HG02678 (cell line): ENCODE measurements around the gene FAM78B.

Experiments
- ATAC-seq: cut with Tn5 transposase; IDR thresholded peaks from one replicate; pipeline ENCODE4 v1.9.1; 2021; ENCODE audit warnings: mild to moderate bottlenecking, moderate library complexity; ENCODE audit not compliant: unreplicated experiment

Gene FAM78B

DNA sequence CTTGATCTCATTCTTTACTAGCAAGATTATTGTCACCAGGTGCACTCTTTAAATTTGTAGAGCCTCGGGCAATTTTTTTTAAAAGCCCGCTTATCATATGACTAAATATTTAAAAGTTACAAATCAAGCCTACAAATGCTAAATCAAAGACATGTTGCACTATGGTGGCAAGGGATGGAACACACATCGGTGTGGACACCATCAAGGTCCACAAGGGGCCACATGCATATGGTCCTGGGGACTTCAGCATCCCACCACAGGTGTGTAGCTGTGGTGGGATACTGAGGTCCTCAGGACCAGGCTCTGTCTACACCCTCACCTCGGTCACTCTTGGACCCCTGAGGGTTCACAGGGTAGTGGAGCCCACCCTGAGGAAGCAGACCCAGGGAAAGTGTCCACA, 45.8 kb downstream of the FAM78B start:
- no peak for ATAC-seq

DNA sequence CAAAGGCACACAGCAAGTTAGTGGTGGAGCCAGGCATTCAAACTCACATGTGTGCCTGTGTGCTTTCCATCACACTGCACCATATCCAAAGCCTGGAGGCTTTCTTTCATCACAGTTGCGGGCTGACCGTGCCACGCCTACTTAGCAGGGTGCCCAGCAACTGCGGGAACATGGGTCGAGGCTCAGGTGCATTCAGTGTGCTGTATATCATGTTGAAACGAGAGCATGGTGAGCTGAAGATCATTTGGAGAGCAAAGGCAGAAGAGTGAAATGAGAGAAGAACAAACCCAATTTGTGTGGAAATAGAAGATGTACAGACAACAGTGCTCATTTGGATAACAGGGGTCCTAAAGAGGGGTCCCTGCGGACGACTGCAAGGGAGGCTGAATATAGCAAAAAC, 46.5 kb downstream of the FAM78B start:
- ATAC-seq, result no peak

DNA sequence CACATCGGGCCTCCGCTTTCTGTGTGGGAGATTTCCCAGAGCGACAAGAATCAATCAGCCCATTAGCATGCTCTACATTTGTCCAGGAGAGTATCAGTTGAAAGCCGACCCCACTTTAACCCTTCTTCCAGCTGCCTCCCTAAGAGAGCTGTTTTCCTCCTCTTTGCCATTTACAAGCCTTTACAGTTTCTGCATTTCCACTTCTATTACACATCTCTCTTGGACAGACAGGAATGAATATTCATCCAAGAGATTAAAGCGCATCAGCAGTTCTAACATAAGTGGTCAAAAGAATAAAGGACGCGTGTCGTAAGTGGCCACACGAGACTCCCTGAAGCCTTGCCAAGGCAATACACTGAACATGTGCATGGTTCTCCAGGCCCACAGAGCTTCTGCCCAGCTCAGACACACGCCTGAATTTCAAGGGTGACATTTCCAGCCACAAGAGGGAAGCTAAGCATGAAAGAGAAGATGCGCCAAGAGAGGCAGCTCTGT, 47.3 kb downstream of the FAM78B start:
- ATAC-seq, result no peak

GRCh38 chr1:166117776-166118175, 49.0 kb downstream of the FAM78B start:
- ATAC-seq, result no peak

- ATAC-seq, result no peak
Observed at GRCh38 chr1:166116026-166116425, 50.8 kb downstream of the FAM78B start.

DNA sequence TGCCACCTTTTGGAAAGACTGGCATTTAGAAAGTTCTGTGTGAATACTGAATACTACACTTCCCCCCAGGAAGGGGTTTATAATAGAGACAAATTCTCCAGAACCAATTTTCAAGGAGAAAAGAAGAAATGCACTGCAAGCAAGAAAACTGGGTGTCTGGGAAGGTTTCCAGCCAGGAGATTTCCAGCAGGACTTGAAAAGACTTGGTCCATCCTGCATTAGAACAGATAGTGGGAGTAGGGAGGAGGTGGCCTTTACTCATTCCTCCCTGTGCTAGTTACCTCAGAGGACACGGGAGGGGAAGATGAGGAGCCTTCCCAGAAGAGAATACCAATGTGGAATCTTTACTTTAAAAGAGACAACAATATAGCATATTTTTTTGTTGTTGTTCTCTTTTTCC, 52.4 kb downstream of the FAM78B start:
- no peak for ATAC-seq

- ATAC-seq, result no peak
Observed at GRCh38 chr1:166113630-166114029, 53.2 kb downstream of the FAM78B start.

- ATAC-seq, result no peak
Observed at GRCh38 chr1:166113031-166113430, 53.8 kb downstream of the FAM78B start.

DNA sequence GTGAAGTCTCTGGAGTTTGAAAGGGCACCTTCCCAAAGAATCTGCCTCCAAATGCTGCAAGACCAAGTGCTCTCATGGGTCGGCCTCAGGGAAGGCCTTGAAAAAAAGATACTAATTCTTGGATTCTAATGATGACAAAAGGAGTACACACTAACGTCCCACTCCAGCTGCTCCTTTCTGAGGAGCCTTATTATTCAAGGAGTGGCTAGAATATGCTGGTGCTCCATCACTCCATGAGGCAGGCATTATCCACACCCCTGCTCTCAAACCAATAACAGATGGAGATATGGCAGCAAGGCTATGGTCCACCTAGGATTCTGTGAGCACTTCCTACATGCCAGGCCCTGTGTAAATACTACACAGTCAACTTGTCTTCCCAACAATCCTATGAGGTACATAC, 54.4 kb downstream of the FAM78B start:
- ATAC-seq, result no peak

- ATAC-seq, result no peak
Observed at GRCh38 chr1:166111430-166111829, 55.4 kb downstream of the FAM78B start.

DNA sequence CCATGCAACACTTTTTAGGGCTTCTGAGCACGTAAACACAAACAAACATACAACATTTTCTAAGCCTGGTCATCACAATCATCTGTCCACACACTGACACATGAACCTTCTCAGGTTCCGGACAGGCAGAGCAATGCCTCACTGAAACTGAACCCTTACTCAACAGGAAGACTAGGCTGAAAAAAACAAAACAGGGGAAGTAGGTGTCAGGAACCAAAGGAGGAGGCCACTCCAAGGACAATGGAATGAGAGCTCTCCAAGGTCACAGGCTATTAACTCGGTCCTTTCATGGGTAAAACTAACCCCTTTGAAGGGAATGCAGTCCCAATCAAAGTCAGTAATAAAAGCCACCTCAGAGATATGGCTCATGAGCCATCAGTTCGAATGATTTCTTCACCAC, 76.6 kb downstream of the FAM78B start:
- no peak for ATAC-seq

GRCh38 chr1:166089804-166090203, 77.0 kb downstream of the FAM78B start:
- ATAC-seq, result no peak

DNA sequence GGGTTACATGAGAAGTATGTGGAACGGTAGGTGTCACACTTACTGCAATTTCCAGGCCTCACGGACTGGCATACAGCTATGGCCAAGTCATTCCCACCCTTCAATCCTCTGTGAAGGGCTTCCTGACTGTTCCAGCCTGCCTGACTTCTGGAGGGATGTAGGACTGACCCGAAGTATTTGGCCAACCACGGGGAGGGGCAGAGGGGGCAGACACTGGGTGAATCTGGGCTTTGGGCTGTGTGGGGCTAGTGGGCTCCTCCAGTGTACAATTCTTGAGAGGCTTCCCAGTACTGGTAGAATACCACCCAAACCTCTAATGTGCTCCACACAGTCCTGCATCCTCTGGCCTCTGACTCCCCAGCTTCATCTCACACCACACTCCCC, 78.2 kb downstream of the FAM78B start:
- ATAC-seq, result no peak

DNA sequence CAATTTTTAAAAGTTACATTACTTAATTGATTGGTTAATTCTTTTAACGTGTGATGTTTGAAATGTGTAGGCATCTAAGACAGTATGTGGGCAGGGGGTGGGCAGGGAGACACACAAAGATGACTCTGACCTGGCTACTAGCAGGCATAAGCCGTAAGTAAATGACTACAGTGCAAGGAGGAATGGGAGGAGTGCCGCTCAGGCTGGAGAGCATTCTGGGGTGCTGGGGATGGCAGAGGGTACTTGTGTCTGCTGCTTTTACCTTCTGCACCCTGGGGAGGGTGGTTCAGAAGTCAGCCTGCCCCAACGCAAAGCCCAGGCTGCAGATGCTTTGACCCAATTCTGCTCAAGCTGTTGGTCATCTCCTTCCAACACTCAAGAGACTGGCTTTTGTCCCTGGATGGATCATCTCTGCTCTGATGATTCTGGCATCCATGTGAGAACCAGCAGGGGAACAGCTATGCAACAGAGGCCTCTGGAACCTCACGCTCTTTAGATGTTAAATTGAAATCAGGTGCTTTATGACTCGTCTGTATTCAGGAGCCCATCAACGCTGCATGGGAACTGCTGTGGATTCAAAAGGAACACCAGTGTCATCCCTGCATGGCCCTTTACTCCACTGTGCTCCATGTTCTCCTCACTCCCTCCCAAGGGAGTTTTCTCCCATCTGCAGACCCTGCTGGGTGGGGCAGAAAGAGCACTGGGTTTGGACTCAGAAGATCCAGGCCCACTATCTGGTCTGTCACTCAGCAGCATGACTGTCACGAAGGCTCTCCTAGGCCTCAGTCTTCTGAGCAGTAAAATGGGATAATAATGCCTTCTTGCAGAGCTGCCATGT, 78.8 kb downstream of the FAM78B start:
- no peak for ATAC-seq

GRCh38 chr1:166086113-166086883, 80.5 kb downstream of the FAM78B start:
- ATAC-seq, result peak; percentile 38

- no peak for ATAC-seq
Observed at GRCh38 chr1:166084613-166085012, 82.2 kb downstream of the FAM78B start.

GRCh38 chr1:166083887-166084286, 82.9 kb downstream of the FAM78B start:
- peak; percentile 55 for ATAC-seq

DNA sequence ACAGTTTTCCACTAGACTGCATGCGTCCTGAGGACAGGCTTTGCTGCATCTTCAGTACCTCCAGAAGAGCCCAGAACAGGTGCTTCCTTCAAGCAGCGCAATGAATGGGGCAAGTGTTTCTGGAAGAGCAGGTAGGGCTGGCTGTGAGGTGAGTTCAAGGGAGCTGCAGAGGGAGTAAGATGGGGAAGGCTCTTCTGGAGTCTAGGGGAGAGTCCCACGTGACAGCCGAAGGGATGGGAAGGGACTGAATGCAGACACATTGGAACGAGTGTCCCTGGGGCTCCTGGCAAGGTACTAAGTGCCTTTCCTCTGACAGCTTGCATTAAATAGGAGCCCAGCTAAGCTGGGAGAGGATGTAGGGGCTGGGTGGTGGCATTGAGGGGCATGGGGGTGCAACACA, 84.2 kb downstream of the FAM78B start:
- ATAC-seq, result no peak

DNA sequence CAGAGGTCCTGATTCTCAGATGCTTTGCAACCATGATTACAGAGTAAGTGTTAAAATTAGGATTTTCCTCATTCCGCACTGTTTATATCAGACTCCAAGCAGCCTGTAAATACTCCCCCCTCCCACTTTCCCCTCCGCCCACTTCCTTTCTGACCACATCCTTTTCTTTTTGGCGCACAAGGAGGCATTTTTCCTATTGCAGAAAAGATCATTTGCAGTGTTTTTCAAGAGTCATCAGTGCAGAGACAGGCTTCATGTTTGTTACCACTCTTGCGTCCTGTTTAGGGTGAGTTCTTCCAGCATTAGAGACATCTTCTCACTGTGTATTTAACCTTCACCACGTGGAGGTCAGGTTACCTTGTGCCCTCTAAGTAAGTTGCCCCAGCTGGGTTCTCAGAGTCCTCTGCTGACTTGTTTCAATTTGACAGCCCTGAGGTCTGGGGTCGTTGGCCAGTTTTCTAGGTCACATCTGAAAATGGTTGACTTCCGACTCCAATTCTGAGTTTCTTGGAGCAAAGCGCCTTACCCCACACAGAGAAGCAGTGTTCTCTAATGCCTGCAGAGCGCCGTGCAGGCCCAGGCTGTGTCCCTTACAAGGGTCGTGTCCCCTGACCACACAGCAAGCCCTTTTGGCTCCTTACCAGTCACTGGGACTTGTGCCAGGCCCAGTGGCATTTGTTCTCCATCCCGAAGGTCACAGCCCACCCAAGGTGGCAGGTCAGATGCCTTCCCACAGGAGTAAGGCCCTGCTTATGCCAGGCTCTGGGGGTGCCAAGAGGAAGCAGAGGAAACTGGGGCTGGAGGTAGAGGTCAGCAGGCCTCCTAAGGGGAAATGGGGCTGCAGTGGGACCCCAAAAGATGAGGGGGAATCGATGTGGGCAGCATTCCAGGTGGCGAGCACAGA, 85.6 kb downstream of the FAM78B start:
- no peak for ATAC-seq

GRCh38 chr1:166080277-166080966, 86.4 kb downstream of the FAM78B start:
- ATAC-seq, result no peak
